ENCODE measurements around the gene PALLD.

The PALLD gene

DNA sequence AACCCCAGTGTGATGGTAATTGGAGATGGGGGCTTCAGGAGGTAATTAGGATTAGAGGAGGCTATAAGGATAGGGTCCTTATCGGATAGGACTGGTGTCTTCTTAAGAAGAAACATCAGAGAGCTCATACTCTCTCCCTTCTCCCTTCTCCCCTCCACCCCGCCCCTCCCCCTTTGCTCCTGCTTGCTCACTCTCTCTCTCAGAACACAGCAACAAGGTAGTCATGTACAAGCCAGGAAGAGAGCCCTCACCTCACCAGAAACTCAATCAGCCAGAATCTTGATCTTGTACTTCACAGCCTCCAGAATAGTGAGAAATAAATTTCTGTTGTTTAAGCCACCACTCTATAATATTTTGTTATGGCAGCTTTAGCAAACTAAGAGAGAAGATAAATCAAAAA lies 21.1 kb upstream of the PALLD start:
- Histone ChIP-seq H3K4me1 (ENCODE audit: insufficient read depth, low read length) (peaks cover 23% of the 10 kb centered on the region), H3K4me2 (ENCODE audit: insufficient read depth, low read length) (no peak overlapping the region), H3K9me3 (ENCODE audit: insufficient read depth, low read length, severe bottlenecking) (no peaks in the 10 kb centered on the region), H2AFZ (ENCODE audit: low read depth, low read length) (no peak overlapping the region), H3K27me3 (ENCODE audit: insufficient read depth, low read length, poor library complexity) (no peaks in the 10 kb centered on the region), H3K4me3 (ENCODE audit: low read depth in 1 of 2, low read length in 2 of 2) (no peak overlapping the region), H3K9ac (ENCODE audit: low read depth, low read length) (no peak overlapping the region), H3K36me3 (ENCODE audit: insufficient read depth, low read length) (peaks cover 16% of the 10 kb centered on the region), H3K79me2 (ENCODE audit: insufficient read depth, low read length) (peaks cover 11% of the 10 kb centered on the region), H4K20me1 (ENCODE audit: insufficient read depth, low read length) (no peaks in the 10 kb centered on the region), H3K27ac (ENCODE audit: low read length) (no peak overlapping the region)
- no peak for ATAC-seq (ENCODE audit: insufficient read depth, low read depth)
- peak; percentile 32 for DNase-seq
- TF ChIP-seq, protein P1, sequence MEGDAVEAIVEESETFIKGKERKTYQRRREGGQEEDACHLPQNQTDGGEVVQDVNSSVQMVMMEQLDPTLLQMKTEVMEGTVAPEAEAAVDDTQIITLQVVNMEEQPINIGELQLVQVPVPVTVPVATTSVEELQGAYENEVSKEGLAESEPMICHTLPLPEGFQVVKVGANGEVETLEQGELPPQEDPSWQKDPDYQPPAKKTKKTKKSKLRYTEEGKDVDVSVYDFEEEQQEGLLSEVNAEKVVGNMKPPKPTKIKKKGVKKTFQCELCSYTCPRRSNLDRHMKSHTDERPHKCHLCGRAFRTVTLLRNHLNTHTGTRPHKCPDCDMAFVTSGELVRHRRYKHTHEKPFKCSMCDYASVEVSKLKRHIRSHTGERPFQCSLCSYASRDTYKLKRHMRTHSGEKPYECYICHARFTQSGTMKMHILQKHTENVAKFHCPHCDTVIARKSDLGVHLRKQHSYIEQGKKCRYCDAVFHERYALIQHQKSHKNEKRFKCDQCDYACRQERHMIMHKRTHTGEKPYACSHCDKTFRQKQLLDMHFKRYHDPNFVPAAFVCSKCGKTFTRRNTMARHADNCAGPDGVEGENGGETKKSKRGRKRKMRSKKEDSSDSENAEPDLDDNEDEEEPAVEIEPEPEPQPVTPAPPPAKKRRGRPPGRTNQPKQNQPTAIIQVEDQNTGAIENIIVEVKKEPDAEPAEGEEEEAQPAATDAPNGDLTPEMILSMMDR (IDR thresholded peaks at IDR 0.05; ENCODE audit: borderline replicate concordance, extremely low read depth, low read length, poor library complexity, severe bottlenecking): no peak
- no peak for TF ChIP-seq EZH2 (IDR thresholded peaks at IDR 0.05; ENCODE audit: borderline replicate concordance, low read depth, low read length, severe bottlenecking)

DNA sequence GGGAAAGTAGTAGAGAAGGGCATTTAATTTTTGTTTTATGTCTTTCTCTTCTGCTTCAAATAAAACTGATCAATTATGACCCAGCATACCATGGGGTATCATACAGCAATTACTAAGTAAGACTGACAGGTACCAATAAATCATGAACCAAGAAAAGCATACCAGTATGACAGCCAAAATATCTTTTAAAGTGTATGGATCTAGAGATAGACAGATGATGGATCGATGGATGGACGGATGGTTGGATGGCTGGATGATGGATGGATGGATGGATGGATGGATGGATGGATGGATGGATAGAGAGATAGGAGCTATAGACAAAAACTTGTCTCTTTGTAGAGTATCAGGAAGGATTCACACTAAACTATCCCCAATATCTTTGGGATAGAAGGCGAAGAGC lies 18.0 kb upstream of the PALLD start:
- Histone ChIP-seq H3K9me3 (ENCODE audit: insufficient read depth, low read length, severe bottlenecking) (no peaks in the 10 kb centered on the region), H4K20me1 (ENCODE audit: insufficient read depth, low read length) (no peaks in the 10 kb centered on the region), H2AFZ (ENCODE audit: low read depth, low read length) (no peak overlapping the region), H3K79me2 (ENCODE audit: insufficient read depth, low read length) (peaks cover 11% of the 10 kb centered on the region), H3K4me3 (ENCODE audit: low read depth in 1 of 2, low read length in 2 of 2) (peak overlapping the region in 1 of 2 experiments; percentile 70; a peak in 2 of 4 replicates), H3K4me1 (ENCODE audit: insufficient read depth, low read length) (peaks cover 53% of the 10 kb centered on the region), H3K27me3 (ENCODE audit: insufficient read depth, low read length, poor library complexity) (no peaks in the 10 kb centered on the region), H3K36me3 (ENCODE audit: insufficient read depth, low read length) (no peaks in the 10 kb centered on the region), H3K27ac (ENCODE audit: low read length) (no peak overlapping the region), H3K4me2 (ENCODE audit: insufficient read depth, low read length) (peak overlapping the region; percentile 62), H3K9ac (ENCODE audit: low read depth, low read length) (no peak overlapping the region)
- ATAC-seq (ENCODE audit: insufficient read depth, low read depth) (no peak), DNase-seq (no peak)
- TF ChIP-seq, protein P1 (IDR thresholded peaks at IDR 0.05; ENCODE audit: borderline replicate concordance, extremely low read depth, low read length, poor library complexity, severe bottlenecking): no peak
- no peak for TF ChIP-seq EZH2 (IDR thresholded peaks at IDR 0.05; ENCODE audit: borderline replicate concordance, low read depth, low read length, severe bottlenecking)

DNA sequence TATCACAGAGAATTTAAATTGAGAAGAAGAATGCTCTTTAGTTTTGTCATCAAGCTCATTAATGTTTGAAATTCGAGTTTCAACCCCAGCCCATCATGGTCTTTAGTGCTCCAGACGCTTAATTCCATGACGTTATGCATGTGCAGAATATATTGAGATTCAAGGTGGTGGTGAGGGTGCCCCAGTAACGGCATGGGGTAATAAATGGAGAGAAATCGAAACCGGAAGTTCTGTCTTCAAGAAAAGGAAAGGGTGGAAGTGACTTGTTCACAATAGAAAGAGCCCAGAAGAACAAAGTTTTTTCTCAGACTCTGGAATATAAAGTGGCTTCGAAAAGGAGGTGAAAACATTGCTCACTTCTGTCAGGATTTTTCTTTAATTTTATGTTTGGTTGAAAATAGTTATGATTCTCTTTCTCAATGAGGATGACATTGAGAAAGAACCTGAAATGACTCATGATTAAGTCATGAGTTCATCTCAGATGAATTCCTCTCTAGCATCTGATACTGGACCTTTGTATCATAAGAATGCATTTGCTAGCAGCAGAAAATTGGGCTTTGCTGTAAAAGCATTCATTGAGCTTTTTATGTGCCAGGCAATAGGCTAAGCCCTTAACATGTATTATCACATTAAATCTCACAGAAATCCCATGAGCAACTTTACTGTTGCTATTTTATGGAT lies 15.8 kb upstream of the PALLD start:
- no peaks in the 10 kb centered on the region for H3K36me3 ChIP-seq (ENCODE audit: insufficient read depth, low read length)
- ATAC-seq (ENCODE audit: insufficient read depth, low read depth) (peak; percentile 72), DNase-seq (peak; percentile 71)
- peak overlapping the region; percentile 85 for H2AFZ ChIP-seq (ENCODE audit: low read depth, low read length)
- peak overlapping the region; percentile 62 for H3K4me2 ChIP-seq (ENCODE audit: insufficient read depth, low read length)
- no peaks in the 10 kb centered on the region for H3K27me3 ChIP-seq (ENCODE audit: insufficient read depth, low read length, poor library complexity)
- H3K9me3 ChIP-seq (ENCODE audit: insufficient read depth, low read length, severe bottlenecking): no peaks in the 10 kb centered on the region
- no peak for TF ChIP-seq EZH2 (IDR thresholded peaks at IDR 0.05; ENCODE audit: borderline replicate concordance, low read depth, low read length, severe bottlenecking)
- TF ChIP-seq, protein P1 (IDR thresholded peaks at IDR 0.05; ENCODE audit: borderline replicate concordance, extremely low read depth, low read length, poor library complexity, severe bottlenecking): no peak
- no peaks in the 10 kb centered on the region for H4K20me1 ChIP-seq (ENCODE audit: insufficient read depth, low read length)
- peaks cover 11% of the 10 kb centered on the region for H3K79me2 ChIP-seq (ENCODE audit: insufficient read depth, low read length)
- H3K4me3 ChIP-seq (ENCODE audit: low read depth in 1 of 2, low read length in 2 of 2): peak overlapping the region; percentile 56 to 70; a peak in 3 of 4 replicates
- H3K27ac ChIP-seq (ENCODE audit: low read length): peak overlapping the region; percentile 90
- peaks cover 51% of the 10 kb centered on the region for H3K4me1 ChIP-seq (ENCODE audit: insufficient read depth, low read length)
- H3K9ac ChIP-seq (ENCODE audit: low read depth, low read length): peak overlapping the region; percentile 76
